ENCODE measurements around the gene TPP2. TPM values are rescaled to one million over a fixed set of nuclear protein-coding genes. Genes with fewer than 3 reads are reported as not detected.
A peak's percentile ranks its signal among the peaks of the same experiment; 100 is the strongest.

The TPP2 gene
- total RNA-seq, 4 donors from 2014 or later = 77.3 to 229 (median 99.1) TPM

GRCh38 chr13:102679449-102680132, 82.8 kb downstream of the TPP2 start:
- H3K4me1 ChIP-seq = peaks cover 27 to 30% of the 10 kb centered on the region in 2 donors
- no peak overlapping the region for H3K4me3 ChIP-seq (replicated peaks in 1 of 3)
- H3K36me3 ChIP-seq = peaks cover 6% of the 10 kb centered on the region in 2 donors
- no peaks in the 10 kb centered on the region for H3K27me3 ChIP-seq
- intact Hi-C loops (cut with DNase I) = loop anchor here (10.0 kb wide), 1 partner anchor 75 kb away; no protein-coding TSS in a partner anchor
- peak overlapping the region; percentile 18 to 57 (median 42) for H3K27ac ChIP-seq
- H3K9me3 ChIP-seq = no peaks in the 10 kb centered on the region
- TF ChIP-seq CTCF (IDR thresholded peaks at IDR 0.05) (no peak), POLR2A (IDR thresholded peaks at IDR 0.05) (no peak)
- WGBS, 2 donors = 65 to 86% methylated on average over 3 of the region's 3 CpGs
- no peak for DNase-seq

GRCh38 chr13:102680133-102680717, 83.4 kb downstream of the TPP2 start:
- DNase-seq = no peak
- intact Hi-C loops (cut with DNase I) = no loop called here
- Histone ChIP-seq H3K27me3 (no peaks in the 10 kb centered on the region), H3K9me3 (no peaks in the 10 kb centered on the region), H3K4me1 (peaks cover 27 to 30% of the 10 kb centered on the region in 2 donors), H3K27ac (peak overlapping the region; percentile 18 to 57 (median 42)), H3K36me3 (peaks cover under 1 to 5% of the 10 kb centered on the region in 2 donors), H3K4me3 (replicated peaks in 1 of 3) (no peak overlapping the region)
- 60 to 62% methylated on average over 4 of the region's 4 CpGs for WGBS, 2 donors
- TF ChIP-seq CTCF (IDR thresholded peaks at IDR 0.05) (no peak), POLR2A (IDR thresholded peaks at IDR 0.05) (no peak)

DNA sequence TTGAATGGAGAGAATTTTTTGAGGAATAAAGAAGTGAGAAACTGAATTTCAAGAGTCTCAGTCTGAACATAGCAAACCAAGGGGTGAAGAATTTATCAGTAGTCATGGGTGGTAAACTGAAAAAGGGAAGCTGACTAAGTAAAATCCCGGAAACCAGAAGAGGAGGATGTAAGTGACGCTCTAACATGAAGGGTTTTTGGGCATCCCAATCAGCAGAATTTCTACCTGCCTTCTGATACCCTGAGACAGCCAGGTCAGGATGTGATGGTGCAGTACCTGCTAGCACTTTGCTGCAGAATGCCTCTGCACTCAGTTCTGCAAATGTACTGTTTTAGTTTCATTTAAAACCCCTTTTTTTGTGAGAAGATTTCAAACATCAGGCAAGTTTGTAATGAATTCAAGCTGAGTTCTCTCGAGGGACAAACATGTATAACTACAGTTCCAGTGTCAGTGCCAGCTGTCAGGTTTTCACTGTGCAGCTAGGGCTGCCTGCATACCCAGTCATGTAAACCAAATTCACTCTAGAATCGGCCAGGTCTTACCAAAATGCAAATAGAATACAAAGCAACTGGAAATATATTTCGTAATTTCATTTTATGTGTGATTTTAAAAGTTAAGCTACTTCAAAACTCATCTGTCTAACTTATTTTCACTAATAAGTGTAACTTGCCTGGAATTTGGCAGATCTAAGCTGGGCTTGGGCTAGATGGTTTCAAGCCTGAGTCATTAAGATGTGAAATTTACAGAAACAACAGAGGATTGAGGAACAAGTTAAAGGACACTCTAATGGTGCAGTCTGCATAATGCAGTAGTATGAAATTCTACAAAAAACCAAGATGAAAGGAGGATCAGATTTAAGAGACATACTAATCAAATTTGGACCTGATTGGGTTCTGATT, 84.3 kb downstream of the TPP2 start:
- no peak for TF ChIP-seq POLR2A (IDR thresholded peaks at IDR 0.05)
- TF ChIP-seq CTCF (IDR thresholded peaks at IDR 0.05) = no peak
- Histone ChIP-seq H3K4me1 (peaks cover 27 to 30% of the 10 kb centered on the region in 2 donors), H3K36me3 (peaks cover 0 to 5% of the 10 kb centered on the region in 2 donors), H3K4me3 (replicated peaks in 1 of 3) (no peak overlapping the region), H3K9me3 (no peaks in the 10 kb centered on the region), H3K27ac (peak overlapping the region; percentile 18 to 57 (median 33)), H3K27me3 (no peaks in the 10 kb centered on the region)
- intact Hi-C loops (cut with DNase I) = no loop called here
- WGBS, 2 donors = 78 to 86% methylated on average over 5 of the region's 5 CpGs
- DNase-seq = no peak

DNA sequence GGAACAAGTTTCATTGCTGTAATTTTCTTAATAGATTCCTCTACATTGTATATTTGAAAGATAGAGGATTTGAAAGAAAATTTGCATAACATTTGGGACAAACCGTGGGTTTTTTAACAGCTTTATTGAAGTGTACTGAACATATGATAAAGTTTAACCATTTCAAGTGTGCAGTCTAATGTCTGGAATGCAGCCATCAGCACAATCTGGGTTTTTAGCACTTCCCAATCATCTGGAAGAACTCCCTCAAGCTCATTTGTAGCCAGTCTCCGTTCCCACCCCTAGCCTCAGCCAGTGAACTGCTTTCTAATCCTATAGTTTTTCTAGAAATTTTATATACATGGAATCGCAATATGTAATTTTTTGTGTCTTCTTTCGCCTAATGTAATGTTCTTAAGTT, 85.4 kb downstream of the TPP2 start:
- Histone ChIP-seq H3K27ac (no peak overlapping the region), H3K27me3 (no peaks in the 10 kb centered on the region), H3K9me3 (no peaks in the 10 kb centered on the region), H3K4me1 (peaks cover 27 to 30% of the 10 kb centered on the region in 2 donors), H3K36me3 (peaks cover 0 to 5% of the 10 kb centered on the region in 2 donors), H3K4me3 (replicated peaks in 1 of 3) (no peak overlapping the region)
- DNase-seq = no peak
- WGBS, 2 donors = 74 to 82% methylated on average over 4 of the region's 4 CpGs
- no peak for TF ChIP-seq CTCF (IDR thresholded peaks at IDR 0.05)
- no peak for TF ChIP-seq POLR2A (IDR thresholded peaks at IDR 0.05)
- intact Hi-C loops (cut with DNase I) = no loop called here

Measured in thyroid gland (tissue), 4 donors.